HCEC 1CT (cell line): ENCODE results near the gene CCDC6.
"Not testable (repeated sequence)": the region's sequence is repeated elsewhere in the genome, so short reads cannot be mapped to it uniquely, and the experiment has no call there.

Source experiments
- DNase-seq: peaks from one replicate; pipeline ENCODE4 v3.0.0-alpha.2; 2017

The CCDC6 gene

DNA sequence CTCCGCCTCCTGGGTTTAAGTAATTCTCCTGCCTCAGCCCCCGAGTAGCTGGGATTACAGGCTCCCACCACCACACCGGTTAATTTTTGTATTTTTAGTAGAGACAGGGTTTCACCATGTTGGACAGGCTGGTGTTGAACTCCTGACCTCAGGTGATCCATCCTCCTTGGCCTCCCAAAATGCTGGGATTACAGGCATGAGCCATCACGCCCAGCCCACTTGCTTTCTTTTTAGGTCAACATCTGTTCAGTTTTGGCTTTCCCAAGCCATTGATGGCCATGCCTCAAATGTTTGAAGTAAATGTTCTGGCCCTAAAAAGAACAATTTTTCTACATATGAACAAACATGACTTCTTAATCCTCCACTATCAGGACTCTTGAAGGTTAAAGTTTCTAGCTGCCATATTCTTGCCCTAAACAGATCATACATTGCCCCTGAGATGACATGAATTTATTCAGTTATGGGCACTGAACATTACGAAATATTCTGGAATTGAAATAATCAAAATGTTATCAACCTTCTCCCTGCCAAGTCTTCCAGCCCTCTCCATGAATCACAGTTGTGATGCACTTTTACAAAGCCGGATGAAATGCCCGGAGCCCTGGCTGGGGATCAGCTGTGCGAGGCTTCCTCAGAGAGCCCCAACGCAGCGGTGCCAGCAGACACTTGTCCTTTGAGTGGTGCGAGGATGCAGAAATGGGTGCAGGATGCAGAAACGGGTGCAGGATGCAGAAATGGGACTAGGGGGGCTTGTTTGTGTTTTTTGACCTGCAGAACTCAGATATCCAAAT lies 156.0 kb downstream of the CCDC6 start:
- DNase-seq = no peak

DNA sequence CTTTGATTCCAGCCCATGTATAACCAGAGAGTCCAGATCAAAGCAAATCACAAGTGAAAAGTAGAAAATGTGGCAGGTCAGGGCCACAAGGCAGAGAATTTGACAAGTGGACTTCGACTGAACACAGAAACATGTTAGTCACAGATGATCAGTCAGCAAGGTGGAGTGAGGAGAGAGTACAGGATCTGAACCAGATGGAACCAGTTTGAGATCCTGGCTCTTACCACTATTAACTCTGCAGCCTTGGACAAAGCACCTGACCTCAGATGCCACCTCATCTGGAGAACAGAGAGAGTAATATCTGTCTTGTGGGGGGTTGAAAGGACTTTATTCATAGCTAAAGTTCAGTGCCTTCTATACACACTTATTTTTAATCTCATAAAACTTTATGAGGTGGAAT lies 157.5 kb downstream of the CCDC6 start:
- no peak for DNase-seq

DNA sequence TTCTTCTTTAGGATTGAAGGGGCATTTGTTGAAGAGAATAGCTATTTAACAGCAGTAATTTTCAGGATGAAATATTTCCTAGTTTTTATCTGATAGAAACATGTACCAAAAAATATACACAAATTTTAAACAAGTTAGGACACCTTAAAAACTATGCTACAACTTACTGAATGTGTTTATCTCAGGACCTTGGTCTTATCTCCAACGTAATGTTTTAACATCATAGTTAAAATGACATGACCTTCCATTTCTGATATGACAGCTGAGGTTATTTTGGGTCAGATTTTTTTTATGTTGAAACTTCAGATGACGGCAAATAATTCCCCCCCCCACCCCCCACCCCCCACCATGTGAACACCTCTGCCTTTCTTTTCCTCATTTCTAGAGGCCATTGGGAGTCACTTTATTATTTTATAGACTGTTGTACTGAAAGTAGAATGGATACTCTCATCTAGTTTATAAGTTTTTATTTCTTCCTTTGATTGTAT lies 161.1 kb downstream of the CCDC6 start:
- DNase-seq = no peak

GRCh38 chr10:59744762-59745161 lies 161.6 kb downstream of the CCDC6 start:
- DNase-seq = not testable (repeated sequence)

GRCh38 chr10:59744156-59744555 lies 162.2 kb downstream of the CCDC6 start:
- not testable (repeated sequence) for DNase-seq

DNA sequence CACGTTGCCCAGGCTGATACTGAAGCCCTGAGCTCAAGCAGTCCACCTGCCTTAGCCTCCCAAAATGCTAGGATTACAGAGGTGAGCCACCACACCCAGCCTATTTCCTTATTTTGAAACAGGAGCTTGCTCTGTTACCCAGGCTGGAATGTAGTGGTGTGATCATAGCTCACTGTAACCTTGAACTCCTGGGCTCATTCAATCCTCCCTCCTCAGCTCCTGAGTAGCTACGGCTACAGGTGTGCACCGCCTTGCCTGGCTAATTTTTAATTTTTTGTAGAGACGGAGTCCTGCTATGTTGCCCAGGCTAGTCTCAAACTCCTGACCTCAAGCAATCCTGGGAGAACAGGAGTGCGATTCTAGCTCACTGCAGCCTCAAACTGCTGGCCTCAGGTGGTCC lies 164.8 kb downstream of the CCDC6 start:
- no peak for DNase-seq

- DNase-seq = no peak
These were observed 165.3 kb downstream of the CCDC6 start for GRCh38 chr10:59741048-59741447.
